ENCODE data around the gene IGFLR1. TPM values are rescaled to one million over a fixed set of nuclear protein-coding genes. Genes with fewer than 3 reads are reported as not detected.

The IGFLR1 gene
- total RNA-seq (10 to 100 TPM; 48.1 to 59.0 TPM), total RNA-seq (4.1 to 4.8 reads per million in 2 donors)

DNA sequence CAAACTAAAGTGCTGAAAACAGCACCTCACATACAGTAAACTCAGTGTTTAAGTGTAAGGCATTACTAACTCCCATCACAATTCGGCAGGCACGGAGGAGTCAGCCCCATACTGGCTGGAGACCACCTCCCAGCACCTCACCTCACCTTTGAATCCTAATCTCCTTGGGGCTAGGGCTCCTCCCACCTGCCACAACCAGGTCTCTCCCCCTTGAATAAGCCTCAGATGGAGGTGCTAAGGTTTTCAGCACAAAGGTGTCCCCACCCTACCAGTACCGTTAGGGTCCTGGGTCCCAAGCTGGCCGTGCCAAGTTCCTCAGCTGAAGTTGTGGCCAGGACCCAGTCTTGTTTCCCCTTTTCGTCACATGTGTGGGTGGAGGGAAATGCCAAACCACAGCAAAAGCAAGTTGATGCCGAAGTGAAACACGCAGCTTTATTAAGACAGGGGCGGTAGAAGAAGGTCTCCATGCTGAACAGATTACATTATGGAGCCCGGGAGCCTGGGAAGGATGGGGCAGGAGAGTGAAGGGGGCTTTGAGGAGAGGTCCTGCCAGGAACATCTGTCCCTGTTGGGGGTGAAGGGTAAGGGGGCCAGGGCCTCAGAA is at the start of gene IGFLR1:
Gene IGFLR1 (minus strand): TSS at position 332 of the 604 bp plus-strand sequence. CDS start 1,272 bp downstream, outside the sequence.
- H3K27me3 Mint-ChIP-seq, result no peaks in the 10 kb centered on the region
- H3K36me3 Mint-ChIP-seq (ENCODE audit: low read depth), result peaks cover 4% of the 10 kb centered on the region
- peak within 1 kb of the TSS; percentile 96 for H3K4me3 Mint-ChIP-seq
- H3K9me3 ChIP-seq (ENCODE audit: control insufficient read depth, low read length, poor library complexity, severe bottlenecking), result no peaks in the 10 kb centered on the region
- peaks cover 48% of the 10 kb centered on the region for H3K4me1 Mint-ChIP-seq
- peak within 1 kb of the TSS; percentile 100 for H3K27ac Mint-ChIP-seq
- ATAC-seq (peak; percentile 6), DNase-seq (peak in 2 of 3 donors; percentile 30 to 48)

- H3K9me3 ChIP-seq (ENCODE audit: control insufficient read depth, low read length, poor library complexity, severe bottlenecking), result no peaks in the 10 kb centered on the region
- H3K27ac Mint-ChIP-seq, result no peak overlapping the region
- ATAC-seq (no peak), DNase-seq (no peak)
- H3K27me3 Mint-ChIP-seq, result peaks cover 23% of the 10 kb centered on the region
- no peaks in the 10 kb centered on the region for H3K36me3 Mint-ChIP-seq (ENCODE audit: low read depth)
- no peak overlapping the region for H3K4me3 Mint-ChIP-seq
- H3K4me1 Mint-ChIP-seq, result peaks cover 3% of the 10 kb centered on the region
Measured at GRCh38 chr19:35791814-35792279, 49.6 kb upstream of the IGFLR1 start.

- Mint-ChIP-seq H3K27me3 (peaks cover 16% of the 10 kb centered on the region), H3K27ac (no peak overlapping the region), H3K36me3 (ENCODE audit: low read depth) (no peaks in the 10 kb centered on the region), H3K4me3 (no peak overlapping the region), H3K4me1 (peaks cover 2% of the 10 kb centered on the region)
- DNase-seq, result no peak
- no peak for ATAC-seq
- no peaks in the 10 kb centered on the region for H3K9me3 ChIP-seq (ENCODE audit: control insufficient read depth, low read length, poor library complexity, severe bottlenecking)
Measured at GRCh38 chr19:35790981-35791813, 48.9 kb upstream of the IGFLR1 start.

DNA sequence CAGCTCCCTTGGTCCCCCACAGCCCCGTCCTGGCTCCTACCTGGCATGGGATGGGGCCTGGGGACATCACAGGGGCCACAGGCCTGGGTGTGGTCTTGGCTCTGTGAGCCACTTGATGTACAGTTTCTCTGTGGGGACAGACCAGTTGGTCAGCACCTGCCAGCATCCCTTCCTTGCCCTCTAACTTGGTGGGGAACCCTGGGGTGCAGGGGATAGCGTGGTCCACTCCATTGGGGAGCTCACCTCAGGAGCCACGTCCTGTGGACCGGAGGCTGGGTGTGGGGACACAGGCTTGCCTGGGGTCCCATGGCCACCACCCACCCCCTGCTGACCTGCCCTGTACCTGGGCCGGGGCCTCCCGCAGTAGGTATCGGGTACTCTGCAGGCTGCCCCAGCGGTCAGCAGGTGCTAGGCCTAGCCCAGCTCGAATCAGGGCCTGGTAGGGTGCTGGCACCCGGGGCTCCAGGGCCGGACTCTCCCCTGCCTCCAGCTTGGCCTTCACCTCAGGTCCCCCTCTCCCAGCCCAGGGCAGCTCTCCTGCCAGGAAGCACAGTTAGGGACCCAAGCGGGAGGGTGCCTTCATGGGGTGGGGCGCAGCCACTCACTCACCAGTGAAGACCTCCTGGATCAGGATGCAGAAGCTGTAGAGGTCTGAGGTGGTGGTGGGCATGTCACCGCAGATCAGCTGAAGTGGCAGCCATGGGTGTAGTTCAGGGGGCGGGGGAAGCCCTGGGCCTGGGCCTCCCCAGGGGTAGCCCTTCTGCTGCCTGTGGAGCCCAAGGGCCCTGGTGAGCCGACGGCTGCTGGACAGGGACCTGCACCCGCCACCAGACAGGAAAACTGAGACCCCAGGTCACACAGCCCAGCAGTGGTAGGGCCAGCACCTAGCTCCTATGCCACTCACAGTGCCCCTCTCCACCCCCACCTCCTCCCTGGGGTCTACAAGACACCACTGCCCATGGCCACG is 48.0 kb upstream of the IGFLR1 start:
- Mint-ChIP-seq H3K4me3 (no peak overlapping the region), H3K36me3 (ENCODE audit: low read depth) (no peaks in the 10 kb centered on the region), H3K27me3 (peaks cover 12% of the 10 kb centered on the region), H3K4me1 (peaks cover 2% of the 10 kb centered on the region), H3K27ac (no peak overlapping the region)
- ATAC-seq (no peak), DNase-seq (no peak)
- no peaks in the 10 kb centered on the region for H3K9me3 ChIP-seq (ENCODE audit: control insufficient read depth, low read length, poor library complexity, severe bottlenecking)

DNA sequence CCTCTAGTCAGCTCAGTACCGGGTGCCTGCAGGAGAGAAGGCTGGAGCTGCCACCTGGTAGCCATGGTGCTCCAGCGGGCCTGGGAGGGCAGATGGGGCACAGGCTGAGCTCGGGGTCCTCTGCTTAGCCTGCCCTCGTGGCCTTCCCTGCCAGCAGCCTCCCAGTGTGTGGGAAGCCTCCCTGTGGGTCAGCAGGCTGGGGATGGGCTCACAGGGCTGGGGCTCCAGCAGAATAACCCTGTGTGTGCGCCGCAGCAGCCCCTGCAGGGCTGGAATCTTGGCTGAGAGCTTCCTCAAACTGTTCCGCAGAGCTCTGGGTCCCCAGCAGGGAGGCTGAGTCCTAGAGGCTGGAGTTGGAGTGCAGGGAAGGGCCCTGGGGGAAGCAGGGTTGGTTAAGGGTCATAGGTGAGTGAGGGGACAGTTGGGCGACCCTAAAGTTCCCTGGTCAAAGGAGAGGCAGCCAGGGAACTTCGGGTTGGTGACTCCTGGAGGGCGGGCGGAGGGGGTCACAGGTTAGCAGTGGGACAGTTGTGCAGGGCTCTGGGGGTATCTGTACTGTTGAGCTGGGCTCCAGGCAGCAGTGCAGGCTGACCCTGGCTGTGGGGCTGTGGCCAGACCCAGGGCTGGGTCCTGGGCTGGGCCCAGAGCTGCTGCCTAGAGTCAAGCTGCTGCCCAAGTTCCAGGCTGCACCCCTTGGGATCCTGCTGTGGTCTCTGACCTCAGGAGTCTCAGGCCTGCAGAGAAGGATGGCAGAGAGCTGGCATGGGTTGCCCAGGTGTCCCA is 47.1 kb upstream of the IGFLR1 start:
- Mint-ChIP-seq H3K27ac (no peak overlapping the region), H3K4me1 (peaks cover 2% of the 10 kb centered on the region), H3K4me3 (no peak overlapping the region), H3K27me3 (peaks cover 12% of the 10 kb centered on the region), H3K36me3 (ENCODE audit: low read depth) (no peaks in the 10 kb centered on the region)
- DNase-seq (no peak), ATAC-seq (no peak)
- H3K9me3 ChIP-seq (ENCODE audit: control insufficient read depth, low read length, poor library complexity, severe bottlenecking), result no peaks in the 10 kb centered on the region

DNA sequence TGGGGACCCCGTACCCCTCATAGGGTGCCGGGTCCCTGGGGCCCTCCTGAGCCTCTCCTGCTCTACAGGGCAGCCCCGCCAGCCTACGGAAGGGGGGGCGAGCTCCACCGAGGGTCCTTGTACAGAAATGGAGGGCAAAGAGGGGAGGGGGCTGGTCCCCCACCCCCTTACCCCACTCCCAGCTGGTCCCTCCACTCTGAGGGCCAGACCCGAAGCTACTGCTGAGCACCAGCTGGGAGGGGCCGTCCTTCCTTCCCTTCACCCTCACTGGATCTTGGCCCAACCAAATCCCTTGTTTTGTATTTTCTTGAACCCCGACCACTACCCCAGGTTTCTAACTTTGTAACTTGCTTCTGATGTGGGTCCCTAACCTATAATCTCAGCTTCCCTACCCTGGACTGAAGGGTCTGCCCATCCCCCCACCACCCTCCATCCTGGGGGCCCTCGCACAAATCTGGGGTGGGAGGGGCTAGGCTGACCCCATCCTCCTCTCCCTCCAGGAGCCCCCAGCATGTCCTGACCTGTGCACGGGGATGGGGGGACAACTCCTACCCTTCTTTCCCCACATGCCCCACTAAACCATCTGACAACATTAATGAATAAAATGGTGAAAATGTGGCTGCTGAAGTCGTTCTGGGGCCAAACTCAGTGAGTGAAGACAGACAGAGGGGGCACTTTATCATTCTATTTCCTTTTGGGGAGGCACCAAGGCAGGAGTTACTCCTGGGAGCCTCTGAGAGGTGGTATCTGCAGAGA is 46.1 kb upstream of the IGFLR1 start:
- no peak overlapping the region for H3K4me3 Mint-ChIP-seq
- DNase-seq (no peak), ATAC-seq (no peak)
- H3K9me3 ChIP-seq (ENCODE audit: control insufficient read depth, low read length, poor library complexity, severe bottlenecking), result no peaks in the 10 kb centered on the region
- H3K27me3 Mint-ChIP-seq, result peaks cover 6% of the 10 kb centered on the region
- H3K27ac Mint-ChIP-seq, result no peak overlapping the region
- no peaks in the 10 kb centered on the region for H3K36me3 Mint-ChIP-seq (ENCODE audit: low read depth)
- peaks cover 2% of the 10 kb centered on the region for H3K4me1 Mint-ChIP-seq

GRCh38 chr19:35787227-35787799 is 45.1 kb upstream of the IGFLR1 start:
- ATAC-seq (no peak), DNase-seq (no peak)
- no peaks in the 10 kb centered on the region for H3K9me3 ChIP-seq (ENCODE audit: control insufficient read depth, low read length, poor library complexity, severe bottlenecking)
- no peak overlapping the region for H3K4me3 Mint-ChIP-seq
- H3K36me3 Mint-ChIP-seq (ENCODE audit: low read depth), result no peaks in the 10 kb centered on the region
- peaks cover 2% of the 10 kb centered on the region for H3K27me3 Mint-ChIP-seq
- no peak overlapping the region for H3K27ac Mint-ChIP-seq
- H3K4me1 Mint-ChIP-seq, result peaks cover 6% of the 10 kb centered on the region

DNA sequence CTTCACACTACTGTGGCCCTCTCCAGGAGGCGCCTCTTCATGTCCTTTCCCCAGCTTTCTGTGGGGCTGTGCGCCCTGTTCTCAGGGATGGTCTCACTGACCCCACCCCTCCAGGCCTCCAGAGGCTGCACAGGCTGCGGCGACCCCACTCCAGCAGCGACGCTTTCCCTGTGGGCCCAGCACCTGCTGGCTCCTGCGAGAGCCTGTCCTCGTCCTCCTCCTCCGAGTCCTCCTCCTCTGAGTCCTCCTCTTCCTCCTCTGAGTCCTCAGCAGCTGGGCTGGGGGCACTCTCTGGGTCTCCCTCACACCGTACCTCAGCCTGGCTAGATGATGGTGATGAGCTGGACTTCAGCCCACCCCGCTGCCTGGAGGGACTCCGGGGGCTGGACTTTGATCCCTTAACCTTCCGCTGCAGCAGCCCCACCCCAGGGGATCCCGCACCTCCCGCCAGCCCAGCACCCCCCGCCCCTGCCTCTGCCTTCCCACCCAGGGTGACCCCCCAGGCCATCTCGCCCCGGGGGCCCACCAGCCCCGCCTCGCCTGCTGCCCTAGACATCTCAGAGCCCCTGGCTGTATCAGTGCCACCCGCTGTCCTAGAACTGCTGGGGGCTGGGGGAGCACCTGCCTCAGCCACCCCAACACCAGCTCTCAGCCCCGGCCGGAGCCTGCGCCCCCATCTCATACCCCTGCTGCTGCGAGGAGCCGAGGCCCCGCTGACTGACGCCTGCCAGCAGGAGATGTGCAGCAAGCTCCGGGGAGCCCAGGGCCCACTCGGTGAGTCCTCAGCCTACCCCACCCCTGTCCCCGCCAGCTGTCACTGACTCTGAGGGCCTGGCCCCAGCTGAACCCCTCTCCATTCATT is 44.3 kb upstream of the IGFLR1 start:
- DNase-seq (no peak), ATAC-seq (no peak)
- Mint-ChIP-seq H3K27me3 (no peaks in the 10 kb centered on the region), H3K36me3 (ENCODE audit: low read depth) (no peaks in the 10 kb centered on the region), H3K4me1 (peaks cover 6% of the 10 kb centered on the region), H3K4me3 (no peak overlapping the region), H3K27ac (no peak overlapping the region)
- no peaks in the 10 kb centered on the region for H3K9me3 ChIP-seq (ENCODE audit: control insufficient read depth, low read length, poor library complexity, severe bottlenecking)

GRCh38 chr19:35785339-35785627 is 43.0 kb upstream of the IGFLR1 start:
- no peak overlapping the region for H3K4me3 Mint-ChIP-seq
- no peak for ATAC-seq
- H3K36me3 Mint-ChIP-seq (ENCODE audit: low read depth), result peaks cover 3% of the 10 kb centered on the region
- no peak for DNase-seq
- H3K9me3 ChIP-seq (ENCODE audit: control insufficient read depth, low read length, poor library complexity, severe bottlenecking), result no peaks in the 10 kb centered on the region
- H3K27ac Mint-ChIP-seq, result no peak overlapping the region
- no peaks in the 10 kb centered on the region for H3K27me3 Mint-ChIP-seq
- H3K4me1 Mint-ChIP-seq, result peaks cover 8% of the 10 kb centered on the region

DNA sequence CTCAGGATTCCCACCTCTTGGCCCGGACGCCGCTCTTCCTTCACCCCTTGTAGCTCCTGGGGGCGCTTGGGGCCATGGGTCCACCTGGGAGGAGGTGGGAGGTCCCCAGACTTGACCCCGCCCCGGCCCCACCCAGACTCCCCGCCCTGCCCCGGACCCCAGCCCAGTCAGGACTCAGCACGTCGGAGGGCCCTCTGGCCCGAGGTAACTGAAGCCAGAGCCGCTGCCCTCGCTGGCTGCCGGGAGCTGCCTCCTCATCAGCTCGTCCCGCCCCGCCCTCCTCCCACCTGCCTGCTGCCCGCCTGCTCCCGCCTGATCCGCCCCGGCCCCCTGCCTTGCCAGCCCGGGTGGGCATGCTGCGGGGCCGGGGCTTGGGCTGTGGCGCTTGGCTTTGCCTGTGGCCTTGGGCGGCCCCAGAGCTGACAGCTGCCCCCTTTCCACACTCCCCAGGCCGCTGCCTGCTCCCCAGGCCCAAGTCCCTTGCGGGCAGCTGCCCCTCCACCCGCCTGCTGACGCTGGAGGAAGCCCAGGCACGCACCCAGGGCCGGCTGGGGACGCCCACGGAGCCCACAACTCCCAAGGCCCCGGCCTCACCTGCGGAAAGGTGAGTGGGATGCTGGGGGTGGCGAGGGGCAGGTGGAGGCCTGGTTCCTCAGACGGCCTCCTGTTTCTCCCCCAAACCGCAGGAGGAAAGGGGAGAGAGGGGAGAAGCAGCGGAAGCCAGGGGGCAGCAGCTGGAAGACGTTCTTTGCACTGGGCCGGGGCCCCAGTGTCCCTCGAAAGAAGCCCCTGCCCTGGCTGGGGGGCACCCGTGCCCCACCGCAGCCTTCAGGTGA is 42.5 kb upstream of the IGFLR1 start:
- H3K9me3 ChIP-seq (ENCODE audit: control insufficient read depth, low read length, poor library complexity, severe bottlenecking), result no peaks in the 10 kb centered on the region
- Mint-ChIP-seq H3K36me3 (ENCODE audit: low read depth) (peaks cover 3% of the 10 kb centered on the region), H3K4me3 (no peak overlapping the region), H3K4me1 (peaks cover 8% of the 10 kb centered on the region), H3K27me3 (no peaks in the 10 kb centered on the region), H3K27ac (no peak overlapping the region)
- DNase-seq (no peak), ATAC-seq (no peak)

All from T-helper 17 cell (primary cell).